Measurements from ENCODE around the gene DIS3L2.

GRCh38 chr2:232372231-232373208 is 411.0 kb downstream of the DIS3L2 start:
- TF ChIP-seq CTCF (IDR thresholded peaks at IDR 0.05 in 4 of 5, conservative IDR thresholded peaks at IDR 0.05 in 1 of 5) (no peak), POLR2A (IDR thresholded peaks at IDR 0.05) (no peak)

All from gastrocnemius medialis (tissue), 4 donors.